Memory B cell (primary cell): Measurements from ENCODE around the gene ACTN1.

ENCODE experiments used
- ATAC-seq: fragments of 150-1000 bp; cut with Tn5 transposase; 2 replicates; pipeline ENCODE4 v1.10.0; 2021; ENCODE audit warnings: low read depth, mild to moderate bottlenecking, moderate library complexity
- DNase-seq, 2 donors: peaks; one replicate each; pipeline ENCODE4 v3.0.0; 2022; ENCODE audit warnings: low spot score in 2 of 2
- H3K27ac Mint-ChIP-seq: one replicate; pipeline ENCODE4 v1.8.0; 2022; ENCODE audit warnings: mild to moderate bottlenecking, moderate library complexity, mixed read lengths
- H3K27me3 Mint-ChIP-seq: one replicate; pipeline ENCODE4 v1.8.0; 2022; ENCODE audit warnings: mixed read lengths
- H3K36me3 Mint-ChIP-seq: one replicate; pipeline ENCODE4 v1.8.0; 2022; ENCODE audit warnings: mild to moderate bottlenecking, mixed read lengths
- H3K4me1 Mint-ChIP-seq: one replicate; pipeline ENCODE4 v1.8.0; 2022; ENCODE audit warnings: mixed read lengths
- H3K4me3 Mint-ChIP-seq: one replicate; pipeline ENCODE4 v1.8.0; 2022; ENCODE audit warnings: mild to moderate bottlenecking, moderate library complexity, mixed read lengths
- H3K9me3 Mint-ChIP-seq: one replicate; pipeline ENCODE4 v1.8.0; 2022; ENCODE audit warnings: mixed read lengths

ACTN1 gene

GRCh38 chr14:68890173-68890931, 88.8 kb downstream of the ACTN1 start:
- DNase-seq, result no peak
- no peaks in the 10 kb centered on the region for H3K4me1 Mint-ChIP-seq
- no peak for ATAC-seq
- H3K4me3 Mint-ChIP-seq, result no peak overlapping the region
- H3K27me3 Mint-ChIP-seq, result peaks cover 5% of the 10 kb centered on the region
- H3K9me3 Mint-ChIP-seq, result no peaks in the 10 kb centered on the region
- H3K27ac Mint-ChIP-seq, result no peak overlapping the region
- no peaks in the 10 kb centered on the region for H3K36me3 Mint-ChIP-seq

GRCh38 chr14:68888883-68889282, 90.2 kb downstream of the ACTN1 start:
- Mint-ChIP-seq H3K9me3 (no peaks in the 10 kb centered on the region), H3K4me1 (no peaks in the 10 kb centered on the region), H3K27ac (no peak overlapping the region), H3K36me3 (no peaks in the 10 kb centered on the region), H3K4me3 (no peak overlapping the region), H3K27me3 (peaks cover 4% of the 10 kb centered on the region)
- DNase-seq (no peak), ATAC-seq (no peak)

GRCh38 chr14:68888025-68888850, 90.9 kb downstream of the ACTN1 start:
- Mint-ChIP-seq H3K27me3 (peaks cover 4% of the 10 kb centered on the region), H3K36me3 (no peaks in the 10 kb centered on the region), H3K9me3 (no peaks in the 10 kb centered on the region), H3K4me1 (no peaks in the 10 kb centered on the region), H3K4me3 (no peak overlapping the region), H3K27ac (no peak overlapping the region)
- ATAC-seq, result no peak
- DNase-seq, result no peak

- no peaks in the 10 kb centered on the region for H3K36me3 Mint-ChIP-seq
- H3K27ac Mint-ChIP-seq, result no peak overlapping the region
- no peaks in the 10 kb centered on the region for H3K9me3 Mint-ChIP-seq
- H3K27me3 Mint-ChIP-seq, result no peaks in the 10 kb centered on the region
- no peaks in the 10 kb centered on the region for H3K4me1 Mint-ChIP-seq
- H3K4me3 Mint-ChIP-seq, result no peak overlapping the region
- ATAC-seq (no peak), DNase-seq (no peak)
Observed at GRCh38 chr14:68886109-68886434, 93.0 kb downstream of the ACTN1 start.

GRCh38 chr14:68885226-68886108, 93.6 kb downstream of the ACTN1 start:
- no peaks in the 10 kb centered on the region for H3K4me1 Mint-ChIP-seq
- no peak for ATAC-seq
- no peaks in the 10 kb centered on the region for H3K27me3 Mint-ChIP-seq
- no peak overlapping the region for H3K4me3 Mint-ChIP-seq
- H3K9me3 Mint-ChIP-seq, result no peaks in the 10 kb centered on the region
- no peaks in the 10 kb centered on the region for H3K36me3 Mint-ChIP-seq
- DNase-seq, result no peak
- H3K27ac Mint-ChIP-seq, result no peak overlapping the region

- no peak for DNase-seq
- no peaks in the 10 kb centered on the region for H3K27me3 Mint-ChIP-seq
- no peak overlapping the region for H3K27ac Mint-ChIP-seq
Observed at GRCh38 chr14:68884031-68885030, 94.8 kb downstream of the ACTN1 start.

GRCh38 chr14:68882235-68882634, 96.9 kb downstream of the ACTN1 start:
- DNase-seq (no peak), ATAC-seq (no peak)
- Mint-ChIP-seq H3K27me3 (peaks cover 4% of the 10 kb centered on the region), H3K4me3 (no peak overlapping the region), H3K4me1 (no peaks in the 10 kb centered on the region), H3K36me3 (no peaks in the 10 kb centered on the region), H3K9me3 (no peaks in the 10 kb centered on the region), H3K27ac (no peak overlapping the region)

More at GRCh38 chr14:68884031-68885030, 94.8 kb downstream of the ACTN1 start:
- H3K4me1 Mint-ChIP-seq, result no peaks in the 10 kb centered on the region
- H3K36me3 Mint-ChIP-seq, result no peaks in the 10 kb centered on the region
- ATAC-seq, result no peak
- no peaks in the 10 kb centered on the region for H3K9me3 Mint-ChIP-seq
- no peak overlapping the region for H3K4me3 Mint-ChIP-seq

GRCh38 chr14:68881396-68881795, 97.7 kb downstream of the ACTN1 start:
- no peak overlapping the region for H3K27ac Mint-ChIP-seq
- H3K27me3 Mint-ChIP-seq, result peaks cover 4% of the 10 kb centered on the region
- H3K4me3 Mint-ChIP-seq, result no peak overlapping the region
- H3K4me1 Mint-ChIP-seq, result no peaks in the 10 kb centered on the region
- no peaks in the 10 kb centered on the region for H3K9me3 Mint-ChIP-seq
- ATAC-seq (no peak), DNase-seq (no peak)
- no peaks in the 10 kb centered on the region for H3K36me3 Mint-ChIP-seq

- ATAC-seq (no peak), DNase-seq (no peak)
- Mint-ChIP-seq H3K27ac (no peak overlapping the region), H3K36me3 (no peaks in the 10 kb centered on the region), H3K4me1 (no peaks in the 10 kb centered on the region), H3K27me3 (peaks cover 4% of the 10 kb centered on the region), H3K4me3 (no peak overlapping the region), H3K9me3 (no peaks in the 10 kb centered on the region)
Observed at GRCh38 chr14:68880581-68881105, 98.5 kb downstream of the ACTN1 start.

- ATAC-seq (no peak), DNase-seq (no peak)
- H3K4me1 Mint-ChIP-seq, result no peaks in the 10 kb centered on the region
- no peak overlapping the region for H3K27ac Mint-ChIP-seq
- H3K27me3 Mint-ChIP-seq, result peaks cover 6% of the 10 kb centered on the region
- no peaks in the 10 kb centered on the region for H3K9me3 Mint-ChIP-seq
- H3K36me3 Mint-ChIP-seq, result no peaks in the 10 kb centered on the region
- no peak overlapping the region for H3K4me3 Mint-ChIP-seq
Observed at GRCh38 chr14:68879841-68880575, 99.1 kb downstream of the ACTN1 start.

GRCh38 chr14:68879321-68879781, 99.8 kb downstream of the ACTN1 start:
- Mint-ChIP-seq H3K9me3 (no peaks in the 10 kb centered on the region), H3K36me3 (no peaks in the 10 kb centered on the region)

GRCh38 chr14:68878908-68879307, 100.2 kb downstream of the ACTN1 start:
- no peaks in the 10 kb centered on the region for H3K36me3 Mint-ChIP-seq
- DNase-seq, result no peak
- no peaks in the 10 kb centered on the region for H3K4me1 Mint-ChIP-seq
- peaks cover 6% of the 10 kb centered on the region for H3K27me3 Mint-ChIP-seq
- no peak overlapping the region for H3K4me3 Mint-ChIP-seq
- ATAC-seq, result no peak
- H3K27ac Mint-ChIP-seq, result no peak overlapping the region
- no peaks in the 10 kb centered on the region for H3K9me3 Mint-ChIP-seq

More at GRCh38 chr14:68879321-68879781, 99.8 kb downstream of the ACTN1 start:
- Mint-ChIP-seq H3K27ac (no peak overlapping the region), H3K27me3 (peaks cover 6% of the 10 kb centered on the region), H3K4me1 (no peaks in the 10 kb centered on the region), H3K4me3 (no peak overlapping the region)
- no peak for ATAC-seq
- DNase-seq, result no peak
